Hypothalamus (tissue), 51 donors: ENCODE measurements around the gene ARHGAP26.

ENCODE experiments used
- DNase-seq, 51 donors: peaks; one replicate each; lab custom pipeline; 2025; lab: John Stamatoyannopoulos, UW

Gene ARHGAP26

DNA sequence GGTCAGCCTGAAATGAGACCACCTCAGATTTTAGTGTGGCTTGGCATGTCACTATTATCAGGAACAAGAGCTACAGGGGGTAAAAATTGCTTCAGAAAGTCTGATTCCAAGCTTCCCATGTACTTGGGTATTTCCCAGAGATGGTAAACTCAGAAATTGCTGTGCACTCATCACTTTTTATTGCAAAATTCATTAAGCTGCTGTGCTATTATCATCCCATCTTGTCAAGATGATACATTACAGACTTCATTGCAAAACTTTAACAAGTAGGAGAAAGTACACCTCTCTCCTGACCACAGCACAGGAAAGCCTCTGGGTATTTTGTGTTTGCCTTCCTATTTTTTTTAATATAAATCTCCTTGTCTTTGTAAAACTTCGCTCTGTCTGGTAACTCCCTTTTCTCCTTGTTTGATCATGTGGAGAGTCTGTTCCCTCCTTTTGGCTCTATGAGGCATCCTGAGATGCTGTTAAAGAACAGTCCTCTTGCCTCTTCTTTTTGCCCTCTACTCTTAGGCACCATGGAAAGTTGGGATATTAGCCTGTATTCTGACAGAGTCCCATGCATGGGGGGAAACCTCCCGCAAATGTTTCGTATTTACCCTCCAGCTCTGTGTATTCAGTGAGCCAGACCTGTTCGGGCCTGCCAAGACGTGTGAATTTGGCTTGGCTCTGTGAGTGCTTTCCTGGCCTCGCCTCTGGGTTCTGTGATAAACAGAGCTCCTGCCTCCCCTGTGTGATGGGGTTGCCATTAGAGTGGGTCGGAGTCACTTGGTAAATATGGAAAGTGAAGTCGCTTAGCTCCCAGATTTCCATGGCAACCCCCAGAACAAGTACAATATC lies 372.6 kb downstream of the ARHGAP26 start:
- peak in 19 of 51 donors; percentile 3 to 60 (median 15) for DNase-seq

DNA sequence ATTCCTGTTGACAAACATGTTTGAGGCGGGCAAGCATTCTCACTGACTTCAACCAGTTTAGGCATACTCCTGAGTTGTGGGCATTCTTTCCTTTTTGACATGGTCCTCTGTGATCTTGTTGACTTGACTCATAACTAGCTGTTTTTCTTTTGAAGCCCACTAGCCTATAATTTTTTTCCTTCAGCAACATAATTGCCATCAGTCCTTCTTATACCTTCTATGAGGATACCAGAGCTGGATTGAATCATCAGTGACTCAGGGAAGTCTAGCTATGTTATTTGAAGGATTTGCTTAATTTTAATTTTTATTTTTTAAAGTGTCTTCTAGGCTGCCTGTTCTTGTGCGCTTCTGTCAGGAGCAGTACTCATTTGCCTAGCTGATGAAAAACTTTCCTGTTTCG lies 373.8 kb downstream of the ARHGAP26 start:
- no peak for DNase-seq

DNA sequence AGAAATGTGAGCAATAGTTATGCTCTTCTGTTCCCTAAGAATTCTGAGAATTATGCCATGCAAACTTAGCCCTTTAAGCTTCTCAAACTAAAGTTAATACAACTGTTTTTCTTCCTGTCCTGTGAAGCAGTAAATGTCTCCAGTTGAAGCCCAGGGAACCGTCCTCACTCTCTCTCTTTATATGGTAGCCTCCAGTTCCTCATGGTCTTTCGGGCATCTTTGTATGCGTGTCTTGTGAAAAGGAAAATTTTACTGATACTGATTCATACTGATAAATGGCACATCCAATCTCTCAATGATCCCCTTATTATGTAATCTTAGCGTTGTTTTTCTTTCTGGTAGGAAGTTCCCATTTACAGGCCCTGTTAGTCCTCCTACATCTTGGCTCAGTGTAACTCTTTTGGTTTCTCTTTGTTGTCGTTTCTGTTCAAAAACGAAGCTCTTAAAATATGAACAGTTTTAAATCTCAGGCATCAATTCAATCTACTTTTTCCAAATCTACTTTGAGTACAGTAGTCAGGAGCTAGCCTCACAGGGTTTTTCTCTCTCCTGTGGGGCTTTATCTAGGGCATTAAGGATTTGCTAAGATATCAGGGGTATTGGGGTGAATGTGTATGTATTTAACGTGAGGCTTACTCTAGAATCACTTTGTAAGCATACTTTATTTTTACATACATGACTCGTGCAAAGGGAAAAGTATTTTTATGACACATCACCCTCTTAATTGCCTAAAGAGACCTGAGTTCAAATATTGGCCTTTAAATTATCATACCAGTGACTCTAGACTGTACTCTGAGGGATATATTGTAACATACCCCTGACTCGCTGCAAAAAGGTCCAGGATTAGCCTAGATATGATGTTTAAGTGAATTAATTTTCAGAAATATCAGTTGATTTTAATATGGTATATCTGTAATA lies 375.3 kb downstream of the ARHGAP26 start:
- no peak for DNase-seq

DNA sequence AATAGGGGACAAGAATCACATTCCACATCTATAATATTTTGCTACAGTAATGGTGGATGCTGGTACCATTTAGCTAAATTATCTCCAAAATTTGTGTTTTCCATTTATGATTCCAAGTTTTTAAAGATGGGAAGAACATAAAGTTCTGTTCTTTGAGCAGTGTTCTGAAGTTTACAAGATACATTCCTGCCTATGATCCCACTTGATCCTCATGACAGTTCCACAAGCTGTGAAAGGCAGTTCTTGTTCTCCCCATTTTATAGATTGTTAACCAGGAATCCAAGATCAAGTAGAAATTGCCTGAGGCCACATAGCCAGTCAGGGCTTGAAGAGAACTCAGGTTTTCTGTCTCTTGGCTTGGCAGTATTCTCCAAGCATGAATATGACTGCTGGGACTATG lies 376.0 kb downstream of the ARHGAP26 start:
- DNase-seq: no peak

DNA sequence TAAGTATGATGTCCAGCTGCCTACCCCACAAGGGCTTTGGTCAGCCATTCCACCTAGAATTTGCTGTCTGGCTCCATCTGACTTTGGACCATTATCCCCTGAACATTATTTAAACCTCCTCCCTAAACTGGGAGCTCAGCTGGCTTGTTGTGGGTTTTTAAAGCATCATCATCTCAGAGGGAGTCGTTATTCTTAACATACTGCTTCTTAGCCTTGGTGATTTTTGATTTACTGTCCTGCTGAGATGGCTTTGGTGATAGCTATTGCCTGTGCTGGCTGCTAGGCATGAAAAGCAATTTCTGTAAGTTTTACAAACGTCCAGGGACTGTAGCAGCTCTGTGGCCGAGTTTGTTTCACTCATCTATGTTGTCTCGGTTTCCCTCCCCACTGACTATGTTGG lies 377.2 kb downstream of the ARHGAP26 start:
- no peak for DNase-seq

DNA sequence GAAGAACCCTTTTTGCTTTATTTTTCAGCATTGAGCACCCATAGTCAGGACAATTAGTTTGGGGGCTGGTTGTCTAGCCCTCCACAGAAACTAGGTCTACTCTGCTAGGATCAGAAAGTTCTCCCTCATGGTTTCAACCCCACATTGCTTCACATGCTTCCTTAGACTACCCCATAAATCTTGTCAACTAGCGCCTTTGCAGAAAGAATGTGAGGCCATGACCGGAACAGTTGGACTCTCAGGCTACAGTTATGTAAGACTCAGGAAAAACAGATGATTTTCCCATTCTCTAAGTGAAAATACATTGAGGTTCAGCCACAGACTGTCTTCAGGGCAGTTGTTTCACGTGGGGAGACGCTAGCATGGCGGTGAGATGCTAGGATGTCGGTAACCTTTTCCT lies 377.7 kb downstream of the ARHGAP26 start:
- no peak for DNase-seq

DNA sequence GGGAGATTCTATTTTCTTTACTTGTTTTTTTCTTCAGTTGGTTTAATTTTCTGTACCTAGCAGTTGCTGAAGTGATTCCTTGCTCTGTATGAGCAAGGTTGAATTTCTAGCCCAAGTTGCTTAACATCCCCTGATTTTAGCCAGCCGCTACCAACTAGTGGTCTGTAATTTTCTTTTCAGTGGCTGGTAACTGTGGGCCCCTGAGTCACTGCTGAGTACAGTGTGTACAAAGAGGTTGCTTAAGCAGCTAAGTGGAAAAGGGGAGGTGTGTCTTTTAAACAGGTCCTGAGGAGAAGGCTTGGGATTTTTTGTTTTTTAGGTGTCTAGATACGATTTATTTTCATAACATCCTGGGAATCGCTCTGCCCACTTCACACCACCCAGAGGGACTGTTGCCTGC lies 378.6 kb downstream of the ARHGAP26 start:
- DNase-seq: no peak

DNA sequence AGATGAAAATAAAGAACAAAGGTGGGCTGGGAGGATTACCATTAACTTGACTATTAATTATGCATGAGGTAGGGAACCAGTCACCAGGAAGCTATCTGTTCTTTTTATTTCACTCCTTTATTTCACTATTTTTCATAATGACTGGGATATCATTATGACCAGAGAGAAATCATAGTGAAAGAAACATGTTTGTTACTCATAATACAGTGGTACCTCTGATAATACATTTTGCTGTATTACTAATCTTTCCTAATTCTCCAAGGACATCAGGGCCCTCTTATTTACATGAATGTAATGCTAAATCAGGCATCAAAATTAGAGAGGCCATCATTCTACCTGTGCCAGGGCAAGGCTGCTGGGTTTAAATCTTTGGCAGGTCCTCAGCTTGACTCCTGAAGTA lies 379.6 kb downstream of the ARHGAP26 start:
- no peak for DNase-seq

DNA sequence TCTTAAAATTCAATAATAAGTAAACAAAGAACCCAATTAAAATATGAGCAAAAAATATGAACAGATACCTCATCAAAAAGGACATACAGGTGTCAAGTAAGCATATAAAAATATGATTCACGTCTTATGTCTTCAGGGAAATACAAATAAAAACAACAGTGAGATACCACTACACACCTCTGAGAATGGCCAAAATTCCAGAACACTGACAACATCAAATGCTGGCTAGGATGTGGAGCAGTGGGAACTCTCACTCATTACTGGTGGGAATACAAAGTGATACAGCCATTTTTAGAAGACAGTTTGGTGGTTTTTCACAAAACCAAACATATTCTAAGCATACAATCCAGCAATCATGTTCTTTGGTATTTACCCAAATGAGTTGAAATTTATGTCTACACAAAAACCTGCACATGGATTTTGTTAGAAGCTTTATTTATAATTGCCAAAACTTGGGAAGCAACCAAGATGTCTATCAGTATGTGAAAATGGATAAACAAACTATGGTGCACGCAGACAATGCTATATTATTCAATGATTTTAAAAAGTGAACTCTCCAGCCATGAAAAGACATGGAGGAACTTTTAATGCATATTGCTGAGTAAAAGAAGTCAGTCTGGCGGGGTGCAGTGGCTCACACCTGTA lies 381.0 kb downstream of the ARHGAP26 start:
- DNase-seq: no peak

DNA sequence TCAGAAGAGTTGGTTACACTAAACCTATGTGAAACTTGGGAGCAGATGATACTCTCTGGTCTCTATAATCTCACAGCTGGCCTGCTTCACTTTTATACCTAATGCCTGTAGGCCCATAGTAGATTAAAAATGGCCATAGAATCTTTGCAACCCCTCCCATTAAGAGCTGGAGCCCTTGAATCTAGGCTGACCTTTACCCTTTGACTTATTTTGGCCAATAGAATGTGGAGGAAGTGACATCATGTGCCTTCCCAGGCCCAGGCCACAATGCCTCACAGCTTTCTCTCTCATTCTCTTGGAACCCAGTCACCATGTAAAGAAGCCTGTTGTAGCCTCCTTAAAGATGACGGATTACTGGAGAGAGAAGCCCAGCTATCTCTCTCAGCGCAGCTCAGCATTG lies 382.3 kb downstream of the ARHGAP26 start:
- DNase-seq: no peak

DNA sequence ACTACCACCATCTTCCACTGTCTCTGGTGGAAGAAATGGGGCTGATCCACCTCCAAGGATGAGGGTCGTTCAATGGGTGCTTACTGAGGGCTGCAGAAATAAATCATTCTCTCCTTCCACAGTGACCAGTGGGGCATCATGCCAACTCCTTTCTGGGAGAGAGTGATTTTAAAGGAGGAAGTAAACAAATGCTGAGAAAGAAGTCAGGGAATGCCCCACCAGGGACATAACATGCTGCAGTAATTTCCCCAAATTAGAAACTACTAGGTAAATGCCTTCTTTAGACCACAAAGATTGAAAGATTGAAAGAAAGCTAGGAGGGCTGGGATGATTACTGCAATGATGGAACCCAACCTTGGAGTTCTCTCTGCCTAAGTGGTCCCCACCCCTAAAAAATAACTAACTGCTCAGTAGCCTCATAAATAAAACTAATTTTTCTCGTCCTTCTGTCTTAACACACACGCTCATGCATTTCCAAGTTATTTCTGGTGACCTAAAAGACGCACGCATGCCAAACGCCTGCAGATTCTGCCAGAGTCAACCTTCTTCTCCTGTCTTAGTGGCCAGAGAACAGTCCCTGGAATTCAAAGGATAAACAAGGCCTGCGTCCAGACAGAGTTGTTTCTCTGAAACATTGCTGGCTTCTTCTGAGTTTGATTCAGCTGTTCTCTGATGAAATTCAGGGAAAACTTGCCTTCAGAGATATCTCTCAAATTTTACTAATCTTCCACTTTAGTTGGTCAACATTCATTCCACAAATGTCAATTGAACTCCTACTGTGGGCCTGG lies 383.3 kb downstream of the ARHGAP26 start:
- DNase-seq: peak in 1 of 51 donors; percentile 3

DNA sequence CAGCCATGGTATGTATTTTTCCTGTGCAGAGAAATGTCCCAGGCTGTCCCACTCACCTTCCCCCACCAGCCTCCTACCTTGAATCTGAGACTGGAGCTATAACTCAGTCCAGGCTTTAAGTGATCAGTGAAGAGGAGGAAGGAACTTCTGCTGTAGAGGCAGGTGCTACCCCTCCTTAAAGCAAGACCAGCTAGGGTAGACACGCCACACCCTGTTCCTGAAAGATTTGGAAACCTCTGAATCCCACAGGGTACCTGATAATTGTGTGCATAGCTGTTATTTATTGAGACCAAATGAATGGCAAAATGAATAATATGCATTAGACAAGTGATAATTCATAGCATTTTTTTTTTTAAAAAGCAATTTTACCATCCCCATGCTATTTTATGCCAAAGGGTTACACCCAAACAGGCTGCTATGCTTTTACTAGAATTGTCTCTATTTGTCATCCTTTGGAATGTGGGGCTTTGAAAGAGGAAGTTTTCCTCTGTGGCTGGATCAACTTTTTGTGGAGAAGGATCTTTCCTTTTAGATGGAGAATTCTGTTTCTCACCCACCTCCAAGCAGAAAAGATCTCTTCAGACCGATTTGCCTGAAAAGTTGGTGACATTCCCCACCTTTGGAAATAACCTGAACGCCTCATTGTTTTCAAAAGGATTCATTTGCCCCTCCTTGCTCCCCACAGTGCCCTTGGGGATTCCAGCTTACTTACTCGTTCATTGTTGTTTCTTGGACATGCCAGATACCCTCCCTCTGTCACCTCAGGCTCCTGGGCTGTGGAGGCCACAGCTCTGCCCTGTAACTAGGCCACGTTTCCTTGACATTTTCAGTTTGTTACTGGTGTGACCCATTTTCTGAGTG lies 384.6 kb downstream of the ARHGAP26 start:
- DNase-seq: no peak

DNA sequence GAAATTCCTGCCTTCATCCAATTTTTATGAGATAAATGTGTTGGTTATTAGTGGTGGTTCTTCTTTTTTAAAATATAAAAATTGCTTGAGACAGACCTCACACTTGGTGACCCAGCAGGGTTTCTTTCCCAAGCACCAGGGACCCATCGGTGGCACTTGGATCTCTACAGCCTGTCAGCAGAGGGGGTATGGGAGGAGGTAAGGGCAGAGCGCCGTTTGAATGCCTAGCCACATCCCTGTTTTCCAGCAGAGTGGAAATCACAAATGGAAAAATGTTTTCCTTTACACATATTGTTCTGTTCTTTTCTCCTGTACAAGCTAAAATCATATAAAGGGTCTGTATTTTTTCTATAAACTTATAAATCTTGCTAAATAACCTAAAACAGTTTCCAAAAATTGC lies 385.3 kb downstream of the ARHGAP26 start:
- DNase-seq: no peak

DNA sequence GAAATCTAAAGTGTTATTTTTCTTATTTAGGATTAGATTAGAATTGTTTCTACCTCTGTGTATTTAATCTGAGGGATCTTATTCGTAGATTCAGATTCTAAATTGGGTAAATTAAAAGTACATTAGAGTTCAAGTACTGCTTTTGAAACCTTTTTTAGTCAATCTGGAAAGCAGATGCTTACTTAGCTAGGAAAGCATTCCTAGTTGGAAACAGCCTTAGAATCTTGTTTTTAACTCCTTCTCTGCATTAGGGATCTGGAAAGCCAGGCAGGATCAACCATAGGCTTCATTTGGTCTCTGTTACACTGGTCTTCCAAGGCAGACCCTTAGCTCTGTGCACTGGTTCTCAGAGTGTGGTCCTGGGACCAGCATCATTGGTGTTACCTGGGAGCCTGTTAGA lies 385.9 kb downstream of the ARHGAP26 start:
- DNase-seq: no peak

DNA sequence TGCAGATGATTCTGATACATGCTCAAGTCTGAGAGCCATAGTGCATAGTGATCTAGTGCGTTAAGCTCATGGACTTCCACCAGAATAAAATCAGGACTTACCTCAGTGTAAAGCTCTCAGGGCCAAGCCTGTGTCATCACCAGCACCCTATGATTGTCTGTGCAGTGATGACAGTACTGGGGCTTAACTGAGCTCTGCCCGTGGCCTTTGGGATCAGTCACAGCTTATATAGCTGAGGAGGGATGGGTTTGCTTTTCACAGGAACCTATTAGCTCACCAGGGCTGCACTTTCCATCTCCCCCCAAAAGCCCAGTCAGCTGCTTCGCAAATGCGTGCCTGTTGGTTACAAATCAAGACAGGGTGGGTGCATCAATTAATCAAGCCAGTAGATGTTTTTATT lies 386.4 kb downstream of the ARHGAP26 start:
- no peak for DNase-seq

DNA sequence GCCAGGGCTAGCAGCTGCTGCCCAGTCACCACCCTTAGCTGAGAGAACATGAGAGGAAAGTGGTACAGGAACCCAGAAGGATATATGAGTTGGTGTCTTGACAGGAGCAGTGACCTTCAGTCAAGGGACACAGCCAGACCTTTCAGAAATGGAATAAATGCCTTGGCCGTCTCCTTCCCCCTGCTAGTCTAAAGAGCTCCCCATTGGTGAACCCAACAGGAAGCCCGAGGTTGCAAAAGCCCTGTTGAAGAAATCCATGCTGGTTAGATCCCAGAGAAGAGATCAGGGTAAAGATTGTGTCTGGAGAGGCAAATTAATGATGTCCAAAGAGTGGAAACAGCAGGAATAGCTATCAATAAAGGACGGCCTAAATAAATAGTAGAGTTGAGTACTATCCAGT lies 388.9 kb downstream of the ARHGAP26 start:
- DNase-seq: no peak

DNA sequence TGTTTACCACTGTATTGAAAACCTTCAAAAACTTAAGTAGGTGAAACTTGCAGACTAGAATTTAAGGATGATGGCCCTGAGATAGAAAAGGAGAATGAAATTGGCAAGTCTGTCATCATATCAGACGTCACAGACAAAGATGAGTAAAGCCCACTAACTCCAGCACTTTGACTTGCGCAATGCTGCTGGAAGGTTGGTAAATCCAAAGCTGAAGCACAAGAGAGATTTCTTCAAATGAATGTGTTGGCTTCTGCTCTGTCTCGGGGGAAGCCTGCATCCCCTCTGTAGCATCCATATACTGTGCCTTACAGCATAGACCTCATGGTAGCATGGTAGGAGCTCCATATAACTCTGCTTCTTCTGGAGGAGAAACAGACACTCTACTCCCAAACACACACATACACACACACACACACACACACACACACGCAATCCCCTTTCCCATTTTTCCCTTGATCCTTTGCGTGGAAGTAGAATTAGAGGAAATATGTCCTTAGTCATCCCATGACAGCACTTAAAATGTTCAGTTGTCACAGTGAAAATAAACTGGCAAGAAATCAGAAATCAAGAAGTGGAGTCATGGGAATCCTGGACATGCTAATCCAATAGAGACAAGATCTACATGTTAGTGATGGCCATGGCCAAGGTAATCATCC lies 391.8 kb downstream of the ARHGAP26 start:
- DNase-seq: no peak

DNA sequence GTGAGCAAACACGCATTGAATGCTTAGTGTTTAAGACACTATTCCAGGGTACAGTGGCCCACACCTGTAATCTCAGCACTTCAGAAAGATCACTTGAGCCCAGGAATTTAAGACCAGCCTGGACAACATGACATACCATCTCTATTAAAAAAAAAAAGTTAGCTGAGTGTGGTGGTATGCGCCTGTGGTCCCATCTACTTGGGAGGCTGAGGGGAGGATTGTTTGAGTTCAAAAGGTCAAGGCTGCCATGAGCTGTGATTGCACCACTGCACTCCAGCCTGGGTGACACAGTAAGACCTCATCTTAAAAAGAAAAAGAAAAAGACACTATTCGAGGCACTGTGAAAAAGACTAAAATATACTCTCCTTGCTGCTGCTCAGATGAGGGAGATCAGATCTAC lies 392.6 kb downstream of the ARHGAP26 start:
- DNase-seq: no peak

DNA sequence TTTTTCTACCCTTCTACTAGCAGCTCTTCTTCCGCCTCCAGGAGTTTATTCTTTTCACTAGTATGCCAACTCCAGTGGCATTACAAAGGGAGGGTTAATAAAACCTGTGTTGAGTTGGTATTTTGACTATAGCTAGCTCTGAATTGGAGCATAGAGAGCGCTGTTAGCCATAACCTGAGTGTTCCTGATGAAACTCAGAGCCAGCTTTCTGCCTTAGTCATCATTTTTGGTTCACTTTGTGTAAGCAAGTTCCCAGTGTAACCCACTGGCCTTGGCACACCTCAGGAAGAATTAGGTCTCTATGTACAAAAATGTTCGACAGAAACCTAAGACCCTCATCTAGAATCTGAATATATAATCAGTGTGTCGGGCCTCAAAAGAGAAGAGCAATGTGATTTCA lies 394.4 kb downstream of the ARHGAP26 start:
- no peak for DNase-seq
